KMS-11 (cell line): ENCODE results near the gene PPARA.
A peak's percentile ranks its signal among the peaks of the same experiment; 100 is the strongest.

Experiments
- H2AFZ ChIP-seq: fragments of 200-600 bp; sonication (generic); 2 replicates; pipeline ENCODE4 v1.6.1; 2016; ENCODE audit warnings: antibody characterized with exemption, mixed run types, low read depth
- H3K27ac ChIP-seq: fragments of 200-600 bp; sonication (generic); 2 replicates; pipeline ENCODE4 v1.6.1; 2016; ENCODE audit warnings: mild to moderate bottlenecking, mixed run types
- H3K27me3 ChIP-seq: fragments of 200-600 bp; sonication (generic); 2 replicates; pipeline ENCODE4 v1.6.1; 2017; ENCODE audit warnings: mild to moderate bottlenecking, low read depth, mixed run types, moderate library complexity; ENCODE audit not compliant: insufficient read depth
- H3K36me3 ChIP-seq: fragments of 200-600 bp; sonication (generic); 2 replicates; pipeline ENCODE4 v1.6.1; 2017; ENCODE audit warnings: mild to moderate bottlenecking, mixed run types; ENCODE audit not compliant: insufficient read depth
- H3K4me1 ChIP-seq: fragments of 200-600 bp; sonication (generic); 2 replicates; pipeline ENCODE4 v1.6.1; 2016; ENCODE audit warnings: mild to moderate bottlenecking, low read depth, mixed run types; ENCODE audit not compliant: poor library complexity, severe bottlenecking
- H3K4me2 ChIP-seq: fragments of 200-600 bp; sonication (generic); 2 replicates; pipeline ENCODE4 v1.7.0; 2016; ENCODE audit warnings: mild to moderate bottlenecking, mixed run types
- H3K4me3 ChIP-seq: fragments of 200-600 bp; sonication (generic); IDR thresholded peaks from 2 replicates; pipeline ENCODE4 v1.6.1; 2017; ENCODE audit warnings: low read depth, low read length, mixed read lengths; ENCODE audit not compliant: insufficient read depth
- H3K79me2 ChIP-seq: fragments of 200-600 bp; sonication (generic); 2 replicates; pipeline ENCODE4 v1.6.1; 2016; ENCODE audit warnings: low read depth, mixed run types; ENCODE audit not compliant: insufficient read depth
- H3K9ac ChIP-seq: fragments of 200-600 bp; sonication (generic); 2 replicates; pipeline ENCODE4 v1.6.1; 2016; ENCODE audit warnings: mild to moderate bottlenecking, mixed run types
- H4K20me1 ChIP-seq: fragments of 200-600 bp; sonication (generic); 2 replicates; pipeline ENCODE4 v1.6.1; 2016; ENCODE audit warnings: mild to moderate bottlenecking, mixed run types; ENCODE audit not compliant: insufficient read depth
- CTCF ChIP-seq: fragments of 200-600 bp; sonication (generic); conservative IDR thresholded peaks from 2 replicates; pipeline ENCODE4 v1.6.1; 2017; ENCODE audit warnings: low read depth, mild to moderate bottlenecking, antibody characterized with exemption, low read length, moderate library complexity, mixed read lengths

The PPARA gene

GRCh38 chr22:46247443-46247975 is 97.2 kb downstream of the PPARA start:
- no peaks in the 10 kb centered on the region for H4K20me1 ChIP-seq
- H3K9ac ChIP-seq: no peak overlapping the region
- no peak overlapping the region for H3K4me2 ChIP-seq
- H3K4me3 ChIP-seq: no peak overlapping the region
- H3K4me1 ChIP-seq: peaks cover 21% of the 10 kb centered on the region
- H2AFZ ChIP-seq: no peak overlapping the region
- no peak for TF ChIP-seq CTCF
- H3K27me3 ChIP-seq: no peaks in the 10 kb centered on the region
- no peaks in the 10 kb centered on the region for H3K36me3 ChIP-seq
- no peak overlapping the region for H3K27ac ChIP-seq
- 0 out of 2 replicates have a peak, but pooled peaks cover 4% of the 10 kb centered on the region for H3K79me2 ChIP-seq

- H4K20me1 ChIP-seq: no peaks in the 10 kb centered on the region
- H2AFZ ChIP-seq: peak within 1 kb of the TSS; percentile 64; the same call in 1 of the 2 replicates
- no peaks in the 10 kb centered on the region for H3K36me3 ChIP-seq
- peaks cover 18% of the 10 kb centered on the region for H3K4me1 ChIP-seq
- H3K79me2 ChIP-seq: 0 out of 2 replicates have a peak, but pooled peaks cover 4% of the 10 kb centered on the region
- H3K9ac ChIP-seq: peak within 1 kb of the TSS; percentile 66
- peak within 1 kb of the TSS; percentile 65 for H3K27ac ChIP-seq
- H3K4me2 ChIP-seq: peak within 1 kb of the TSS; percentile 93
- H3K27me3 ChIP-seq: no peaks in the 10 kb centered on the region
- no peak within 1 kb of the TSS for H3K4me3 ChIP-seq
- TF ChIP-seq CTCF: no peak
Measured at GRCh38 chr22:46250035-46250782, 99.9 kb downstream of the PPARA start, which contains the start of gene CDPF1. CDPF1 (minus strand) TSS chr22:46250293; CDS start chr22:46248284, 2,009 bp downstream.

- no peaks in the 10 kb centered on the region for H3K27me3 ChIP-seq
- H3K27ac ChIP-seq: peak overlapping the region; percentile 65
- no peaks in the 10 kb centered on the region for H3K36me3 ChIP-seq
- peaks cover 18% of the 10 kb centered on the region for H3K4me1 ChIP-seq
- no peak for TF ChIP-seq CTCF
- no peaks in the 10 kb centered on the region for H4K20me1 ChIP-seq
- H3K4me3 ChIP-seq: no peak overlapping the region
- peak overlapping the region; percentile 64; the same call in 1 of the 2 replicates for H2AFZ ChIP-seq
- H3K9ac ChIP-seq: peak overlapping the region; percentile 66
- H3K79me2 ChIP-seq: 0 out of 2 replicates have a peak, but pooled peaks cover 4% of the 10 kb centered on the region
- H3K4me2 ChIP-seq: peak overlapping the region; percentile 76
Measured at GRCh38 chr22:46250783-46251125, 100.4 kb downstream of the PPARA start.

- no peaks in the 10 kb centered on the region for H3K27me3 ChIP-seq
- H3K27ac ChIP-seq: no peak overlapping the region
- H3K4me2 ChIP-seq: peak overlapping the region; percentile 76; the same call in 1 of the 2 replicates
- H3K79me2 ChIP-seq: 0 out of 2 replicates have a peak, but pooled peaks cover 4% of the 10 kb centered on the region
- H3K9ac ChIP-seq: no peak overlapping the region
- no peak overlapping the region for H2AFZ ChIP-seq
- H3K4me3 ChIP-seq: no peak overlapping the region
- H3K36me3 ChIP-seq: no peaks in the 10 kb centered on the region
- H3K4me1 ChIP-seq: peaks cover 18% of the 10 kb centered on the region
- H4K20me1 ChIP-seq: no peaks in the 10 kb centered on the region
- no peak for TF ChIP-seq CTCF
Measured at GRCh38 chr22:46251266-46251665, 100.9 kb downstream of the PPARA start.
